ENCODE measurements around the gene FAM174C.

The FAM174C gene

GRCh38 chr19:1237027-1237659 is 38.2 kb upstream of the FAM174C start:
- peaks cover 6% of the 10 kb centered on the region for H3K4me1 ChIP-seq (ENCODE audit: insufficient read depth, low read length, poor library complexity, severe bottlenecking)
- peaks cover 10% of the 10 kb centered on the region; the same call in 1 of the 2 replicates for H3F3A ChIP-seq (ENCODE audit: low read depth)
- no peaks in the 10 kb centered on the region for H3K36me3 ChIP-seq (ENCODE audit: insufficient read depth, low read length)
- H3K4me2 ChIP-seq (ENCODE audit: low read depth, low read length, poor library complexity, severe bottlenecking) = peak overlapping the region; percentile 65
- H3K27me3 ChIP-seq (ENCODE audit: insufficient read depth, low read length, poor library complexity, severe bottlenecking) = no peaks in the 10 kb centered on the region
- H3K9ac ChIP-seq (ENCODE audit: low read depth, low read length, poor library complexity, severe bottlenecking) = no peak overlapping the region
- no peaks in the 10 kb centered on the region for H3K9me2 ChIP-seq (replicated peaks; ENCODE audit: low read depth, low read length)
- no peaks in the 10 kb centered on the region for H3K9me3 ChIP-seq (ENCODE audit: insufficient read depth, low read depth, low read length)
- peaks cover 5% of the 10 kb centered on the region for H3K79me2 ChIP-seq (ENCODE audit: insufficient read depth, low read length)
- TF ChIP-seq EZH2phosphoT487 (IDR thresholded peaks at IDR 0.05; ENCODE audit: borderline replicate concordance) = no peak
- no peak for TF ChIP-seq CTCF (conservative IDR thresholded peaks at IDR 0.05; ENCODE audit: low read length)
- H3K4me3 ChIP-seq (ENCODE audit: low read length, poor library complexity, severe bottlenecking) = peak overlapping the region; percentile 60
- no peak overlapping the region for H2AFZ ChIP-seq (ENCODE audit: low read length)
- no peaks in the 10 kb centered on the region for H4K20me1 ChIP-seq (ENCODE audit: insufficient read depth, low read length, poor library complexity, severe bottlenecking)

- Histone ChIP-seq H3K4me3 (ENCODE audit: low read length, poor library complexity, severe bottlenecking) (peak within 1 kb of the TSS; percentile 61), H3K79me2 (ENCODE audit: insufficient read depth, low read length) (peaks cover 13% of the 10 kb centered on the region), H3K36me3 (ENCODE audit: insufficient read depth, low read length) (no peaks in the 10 kb centered on the region), H3K9me3 (ENCODE audit: insufficient read depth, low read depth, low read length) (no peaks in the 10 kb centered on the region), H3K27me3 (ENCODE audit: insufficient read depth, low read length, poor library complexity, severe bottlenecking) (no peaks in the 10 kb centered on the region), H3K9me2 (replicated peaks; ENCODE audit: low read depth, low read length) (no peaks in the 10 kb centered on the region), H3K9ac (ENCODE audit: low read depth, low read length, poor library complexity, severe bottlenecking) (no peak within 1 kb of the TSS), H3F3A (ENCODE audit: low read depth) (peaks cover 10% of the 10 kb centered on the region; the same call in 1 of the 2 replicates), H3K4me2 (ENCODE audit: low read depth, low read length, poor library complexity, severe bottlenecking) (peak within 1 kb of the TSS; percentile 68), H2AFZ (ENCODE audit: low read length) (no peak within 1 kb of the TSS), H4K20me1 (ENCODE audit: insufficient read depth, low read length, poor library complexity, severe bottlenecking) (no peaks in the 10 kb centered on the region), H3K4me1 (ENCODE audit: insufficient read depth, low read length, poor library complexity, severe bottlenecking) (peaks cover 11% of the 10 kb centered on the region)
- no peak for TF ChIP-seq EZH2phosphoT487 (IDR thresholded peaks at IDR 0.05; ENCODE audit: borderline replicate concordance)
- no peak for TF ChIP-seq CTCF (conservative IDR thresholded peaks at IDR 0.05; ENCODE audit: low read length)
These were observed 37.5 kb upstream of the FAM174C start, which contains the start of gene CBARP for GRCh38 chr19:1237754-1238368. Gene CBARP, minus strand, starts transcription at chr19:1238005. Its CDS starts 1,905 bp downstream, at chr19:1236100.

DNA sequence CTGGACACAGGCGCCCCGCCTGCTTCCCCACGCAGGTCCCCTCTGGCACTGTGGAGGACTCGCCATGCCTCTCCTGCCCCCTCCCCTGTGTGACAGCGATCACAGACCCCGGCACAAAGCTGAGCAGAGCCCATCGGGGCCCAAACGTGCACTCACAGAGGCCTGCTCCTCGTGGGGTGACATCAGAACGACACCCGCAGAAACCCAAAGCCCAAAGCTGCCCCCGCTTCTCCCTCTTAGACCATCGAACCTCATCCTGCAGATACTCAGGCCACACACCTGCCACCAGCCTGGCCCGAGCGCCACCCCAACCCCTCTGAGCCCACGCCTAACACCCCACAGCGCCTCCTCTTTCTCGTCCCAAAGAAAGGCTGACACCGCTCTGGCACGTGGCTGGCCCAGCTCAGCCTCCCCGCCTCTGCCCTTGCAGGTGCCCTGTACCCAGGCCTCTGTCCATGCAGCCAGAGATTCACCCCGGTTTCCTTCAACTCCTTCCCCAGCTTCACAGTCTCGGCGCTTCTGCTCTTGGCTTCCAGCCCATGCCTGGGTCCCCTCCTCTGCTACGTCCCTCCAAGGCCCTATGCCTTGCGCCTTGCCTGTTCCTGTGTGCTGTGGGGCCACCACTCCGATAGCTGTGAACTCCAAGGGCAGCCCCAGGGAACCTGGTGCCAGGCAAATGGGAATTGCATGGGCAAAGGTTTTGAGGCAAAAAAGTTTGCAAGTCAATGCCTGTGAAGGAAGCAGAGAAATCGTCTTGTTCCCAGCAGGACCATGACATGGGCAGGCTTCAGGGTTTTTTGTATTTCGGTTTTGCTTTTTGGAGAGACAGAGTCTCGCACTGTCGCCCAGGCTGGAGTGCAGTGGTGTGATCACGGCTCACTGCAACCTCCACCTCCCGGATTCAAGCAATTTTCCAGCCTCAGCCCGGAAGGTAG is 36.7 kb upstream of the FAM174C start:
- Histone ChIP-seq H3F3A (ENCODE audit: low read depth) (peaks cover 10% of the 10 kb centered on the region; the same call in 1 of the 2 replicates), H3K4me2 (ENCODE audit: low read depth, low read length, poor library complexity, severe bottlenecking) (peak overlapping the region; percentile 68), H3K4me1 (ENCODE audit: insufficient read depth, low read length, poor library complexity, severe bottlenecking) (peaks cover 18% of the 10 kb centered on the region), H3K9me3 (ENCODE audit: insufficient read depth, low read depth, low read length) (no peaks in the 10 kb centered on the region), H2AFZ (ENCODE audit: low read length) (no peak overlapping the region), H4K20me1 (ENCODE audit: insufficient read depth, low read length, poor library complexity, severe bottlenecking) (no peaks in the 10 kb centered on the region), H3K9me2 (replicated peaks; ENCODE audit: low read depth, low read length) (no peaks in the 10 kb centered on the region), H3K27me3 (ENCODE audit: insufficient read depth, low read length, poor library complexity, severe bottlenecking) (no peaks in the 10 kb centered on the region), H3K9ac (ENCODE audit: low read depth, low read length, poor library complexity, severe bottlenecking) (no peak overlapping the region), H3K4me3 (ENCODE audit: low read length, poor library complexity, severe bottlenecking) (peak overlapping the region; percentile 61), H3K36me3 (ENCODE audit: insufficient read depth, low read length) (no peaks in the 10 kb centered on the region), H3K79me2 (ENCODE audit: insufficient read depth, low read length) (peaks cover 16% of the 10 kb centered on the region)
- TF ChIP-seq CTCF (conservative IDR thresholded peaks at IDR 0.05; ENCODE audit: low read length) = no peak
- no peak for TF ChIP-seq EZH2phosphoT487 (IDR thresholded peaks at IDR 0.05; ENCODE audit: borderline replicate concordance)

Measured in Loucy (cell line).